ENCODE measurements around the gene CELF2.

Gene CELF2

DNA sequence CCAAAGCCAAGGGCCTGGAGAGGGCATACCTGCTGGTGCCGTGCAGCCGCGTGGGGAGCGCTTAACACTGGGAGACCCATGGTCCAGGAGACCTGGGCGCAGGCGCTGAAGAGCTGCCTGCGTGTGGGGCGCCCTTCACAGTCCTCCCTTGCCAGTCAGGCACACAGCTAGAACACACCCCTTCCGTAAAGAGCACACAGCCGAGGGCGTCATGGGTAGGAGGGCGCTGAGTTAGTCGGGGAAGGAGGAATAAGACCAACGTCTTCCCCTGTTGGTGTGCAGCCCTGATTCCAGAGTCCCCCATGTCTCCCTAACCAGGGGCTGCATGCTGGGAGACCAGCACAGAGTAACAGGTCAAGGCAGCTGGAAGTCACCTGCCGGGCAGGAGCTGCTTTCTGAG lies 319.8 kb downstream of the CELF2 start:
- ATAC-seq = no peak
- TF ChIP-seq CSDC2 (CRISPR knock-in tag; IDR thresholded peaks at IDR 0.05) (no peak), PPARA (CRISPR knock-in tag; IDR thresholded peaks at IDR 0.05; ENCODE audit: borderline replicate concordance) (no peak), ARNTL (CRISPR knock-in tag; IDR thresholded peaks at IDR 0.05; ENCODE audit: borderline replicate concordance, low read depth) (no peak), ZNF70 (CRISPR knock-in tag; IDR thresholded peaks at IDR 0.05) (no peak), TCF4 (CRISPR knock-in tag; IDR thresholded peaks at IDR 0.05; ENCODE audit: borderline replicate concordance) (no peak), SNAI2 (CRISPR knock-in tag; IDR thresholded peaks at IDR 0.05) (no peak), ZC3H10 (CRISPR knock-in tag; IDR thresholded peaks at IDR 0.05) (no peak)
- TF ChIP-seq, protein P1, sequence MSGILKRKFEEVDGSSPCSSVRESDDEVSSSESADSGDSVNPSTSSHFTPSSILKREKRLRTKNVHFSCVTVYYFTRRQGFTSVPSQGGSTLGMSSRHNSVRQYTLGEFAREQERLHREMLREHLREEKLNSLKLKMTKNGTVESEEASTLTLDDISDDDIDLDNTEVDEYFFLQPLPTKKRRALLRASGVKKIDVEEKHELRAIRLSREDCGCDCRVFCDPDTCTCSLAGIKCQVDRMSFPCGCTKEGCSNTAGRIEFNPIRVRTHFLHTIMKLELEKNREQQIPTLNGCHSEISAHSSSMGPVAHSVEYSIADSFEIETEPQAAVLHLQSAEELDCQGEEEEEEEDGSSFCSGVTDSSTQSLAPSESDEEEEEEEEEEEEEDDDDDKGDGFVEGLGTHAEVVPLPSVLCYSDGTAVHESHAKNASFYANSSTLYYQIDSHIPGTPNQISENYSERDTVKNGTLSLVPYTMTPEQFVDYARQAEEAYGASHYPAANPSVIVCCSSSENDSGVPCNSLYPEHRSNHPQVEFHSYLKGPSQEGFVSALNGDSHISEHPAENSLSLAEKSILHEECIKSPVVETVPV (CRISPR knock-in tag; IDR thresholded peaks at IDR 0.05) = no peak

GRCh38 chr10:11338160-11338844 lies 320.6 kb downstream of the CELF2 start:
- no peak for ATAC-seq

DNA sequence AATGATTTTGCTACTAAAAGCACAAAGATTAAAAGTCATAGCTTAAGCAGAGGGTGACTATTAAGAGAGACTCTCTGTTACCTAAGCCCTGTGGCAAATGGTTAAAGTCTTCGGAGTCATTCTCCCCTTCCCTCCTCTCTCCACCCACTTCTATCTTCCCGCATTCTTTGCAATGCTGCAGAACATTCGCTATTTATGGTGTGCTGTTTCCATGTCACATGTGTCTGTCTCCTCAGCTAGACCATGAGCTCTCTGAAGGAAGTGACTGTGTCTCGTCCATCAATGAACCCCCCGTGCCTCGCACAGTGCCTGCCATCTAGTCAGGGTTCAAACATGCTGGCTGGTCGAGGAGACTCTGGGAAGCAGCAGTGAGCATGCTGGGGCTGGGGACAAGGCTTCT lies 321.3 kb downstream of the CELF2 start:
- TF ChIP-seq ZNF70 (CRISPR knock-in tag; IDR thresholded peaks at IDR 0.05) (no peak), BACH2 (CRISPR knock-in tag; IDR thresholded peaks at IDR 0.05; ENCODE audit: borderline replicate concordance) (no peak), ESRRG (CRISPR knock-in tag; IDR thresholded peaks at IDR 0.05) (no peak), OSR1 (CRISPR knock-in tag; IDR thresholded peaks at IDR 0.05) (no peak), SNAI2 (CRISPR knock-in tag; IDR thresholded peaks at IDR 0.05) (no peak), CSDC2 (CRISPR knock-in tag; IDR thresholded peaks at IDR 0.05) (no peak), ZC3H10 (CRISPR knock-in tag; IDR thresholded peaks at IDR 0.05) (no peak), ZNF8 (CRISPR knock-in tag; IDR thresholded peaks at IDR 0.05) (no peak), GLIS3 (CRISPR knock-in tag; IDR thresholded peaks at IDR 0.05) (no peak), RARB (CRISPR knock-in tag; IDR thresholded peaks at IDR 0.05) (no peak), ZFP3 (CRISPR knock-in tag; IDR thresholded peaks at IDR 0.05) (no peak), ZNF565 (CRISPR knock-in tag; conservative IDR thresholded peaks at IDR 0.05; ENCODE audit: low read depth) (no peak), ARNTL (CRISPR knock-in tag; IDR thresholded peaks at IDR 0.05; ENCODE audit: borderline replicate concordance, low read depth) (no peak), ISL1 (CRISPR knock-in tag; IDR thresholded peaks at IDR 0.05) (no peak), TCF4 (CRISPR knock-in tag; IDR thresholded peaks at IDR 0.05; ENCODE audit: borderline replicate concordance) (no peak), PPARA (CRISPR knock-in tag; IDR thresholded peaks at IDR 0.05; ENCODE audit: borderline replicate concordance) (no peak)
- TF ChIP-seq, protein P2, sequence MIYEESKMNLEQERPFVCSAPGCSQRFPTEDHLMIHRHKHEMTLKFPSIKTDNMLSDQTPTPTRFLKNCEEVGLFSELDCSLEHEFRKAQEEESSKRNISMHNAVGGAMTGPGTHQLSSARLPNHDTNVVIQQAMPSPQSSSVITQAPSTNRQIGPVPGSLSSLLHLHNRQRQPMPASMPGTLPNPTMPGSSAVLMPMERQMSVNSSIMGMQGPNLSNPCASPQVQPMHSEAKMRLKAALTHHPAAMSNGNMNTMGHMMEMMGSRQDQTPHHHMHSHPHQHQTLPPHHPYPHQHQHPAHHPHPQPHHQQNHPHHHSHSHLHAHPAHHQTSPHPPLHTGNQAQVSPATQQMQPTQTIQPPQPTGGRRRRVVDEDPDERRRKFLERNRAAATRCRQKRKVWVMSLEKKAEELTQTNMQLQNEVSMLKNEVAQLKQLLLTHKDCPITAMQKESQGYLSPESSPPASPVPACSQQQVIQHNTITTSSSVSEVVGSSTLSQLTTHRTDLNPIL (CRISPR knock-in tag; IDR thresholded peaks at IDR 0.05; ENCODE audit: low read depth) = no peak
- TF ChIP-seq, protein P3, sequence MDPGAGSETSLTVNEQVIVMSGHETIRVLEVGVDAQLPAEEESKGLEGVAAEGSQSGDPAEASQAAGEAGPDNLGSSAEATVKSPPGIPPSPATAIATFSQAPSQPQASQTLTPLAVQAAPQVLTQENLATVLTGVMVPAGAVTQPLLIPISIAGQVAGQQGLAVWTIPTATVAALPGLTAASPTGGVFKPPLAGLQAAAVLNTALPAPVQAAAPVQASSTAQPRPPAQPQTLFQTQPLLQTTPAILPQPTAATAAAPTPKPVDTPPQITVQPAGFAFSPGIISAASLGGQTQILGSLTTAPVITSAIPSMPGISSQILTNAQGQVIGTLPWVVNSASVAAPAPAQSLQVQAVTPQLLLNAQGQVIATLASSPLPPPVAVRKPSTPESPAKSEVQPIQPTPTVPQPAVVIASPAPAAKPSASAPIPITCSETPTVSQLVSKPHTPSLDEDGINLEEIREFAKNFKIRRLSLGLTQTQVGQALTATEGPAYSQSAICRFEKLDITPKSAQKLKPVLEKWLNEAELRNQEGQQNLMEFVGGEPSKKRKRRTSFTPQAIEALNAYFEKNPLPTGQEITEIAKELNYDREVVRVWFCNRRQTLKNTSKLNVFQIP (CRISPR knock-in tag; IDR thresholded peaks at IDR 0.05; ENCODE audit: borderline replicate concordance, low read depth) = no peak
- TF ChIP-seq, protein P1 (CRISPR knock-in tag; IDR thresholded peaks at IDR 0.05) = no peak
- no peak for ATAC-seq

More at GRCh38 chr10:11338160-11338844, 320.6 kb downstream of the CELF2 start:
- no peak for TF ChIP-seq ZNF8 (CRISPR knock-in tag; IDR thresholded peaks at IDR 0.05)
- TF ChIP-seq ESRRG (CRISPR knock-in tag; IDR thresholded peaks at IDR 0.05) = no peak
- no peak for TF ChIP-seq PATZ1 (CRISPR knock-in tag; IDR thresholded peaks at IDR 0.05; ENCODE audit: borderline replicate concordance)

Measured in SK-N-SH treated with all-trans-retinoic acid at 6 μM for 48 hours (cell line).